Measurements from ENCODE around the gene VIL1.

GRCh38 chr2:218434456-218434855 lies 15.5 kb downstream of the VIL1 start:
- TF ChIP-seq CTCF (conservative IDR thresholded peaks at IDR 0.05): no peak
- no peak for TF ChIP-seq EZH2 (IDR thresholded peaks at IDR 0.05; ENCODE audit: low read depth)
